K562 (cell line): ENCODE data around the gene ZNF138. TPM values are rescaled to one million over a fixed set of nuclear protein-coding genes. Genes with fewer than 3 reads are reported as not detected.

Experiments
- ATAC-seq: fragments of 200-7000 bp; cut with Tn5 transposase; 3 replicates; pipeline ENCODE4 v1.9.1; 2020; ENCODE audit warnings: moderate library complexity
- BruUV-seq: library from RNA; stranded (reverse); fragments of 400-500 nt; replicated peaks from 2 replicates; lab custom pipeline; 2021; lab: Mats Ljungman, UMichigan
- CTCF ChIA-PET: fragments of 300-600 bp; formaldehyde crosslinking; extraction: SDS; loops from one replicate; lab custom pipeline; 2021; ENCODE audit warnings: low intra/inter-chr PET ratio; lab: Yijun Ruan, JAX
- POLR2A ChIA-PET: fragments of 300-600, 350-650 bp; sonication (Branson Sonifier 250); formaldehyde crosslinking; extraction: SDS; loops from one replicate; lab custom pipeline; 2021; ENCODE audit warnings: antibody characterized with exemption, inconsistent platforms; lab: Yijun Ruan, JAX
- DNase-seq, 4 experiments: peaks; one replicate each; pipeline versions ENCODE4 v3.0.0 to v3.0.0-alpha.2; 2011 to 2018; ENCODE audit warnings: low spot score in 3 of 4, mixed read lengths in 3 of 4; ENCODE audit errors: extremely low read depth in 1 of 4
- FAIRE-seq: peaks from 2 replicates; lab custom pipeline; 2011; peaks lifted over from hg19 to GRCh38; lab: Jason Lieb, UNC
- H2AFZ ChIP-seq: 2 replicates; pipeline ENCODE4 v1.6.0; 2011; ENCODE audit warnings: low read depth, low read length, control low read depth, inconsistent platforms
- H3K27ac ChIP-seq: fragments of 200-600 bp; 3 replicates; pipeline ENCODE4 v1.8.0; 2011; ENCODE audit warnings: low read depth, mild to moderate bottlenecking, control low read depth, inconsistent platforms, low read length, moderate library complexity, mixed read lengths; ENCODE audit errors: extremely low read depth
- H3K27me3 ChIP-seq, 2 experiments: fragments of 300-600 bp in 1 of 2; 2 replicates in 1 of 2; 3 replicates in 1 of 2; pipeline versions ENCODE4 v1.6.0 to v1.8.0; 2011; ENCODE audit warnings: inconsistent platforms in 2 of 2, low read length in 2 of 2, mild to moderate bottlenecking in 1 of 2, mixed read lengths in 1 of 2, moderate library complexity in 1 of 2; ENCODE audit not compliant: control insufficient read depth in 2 of 2, insufficient read depth in 2 of 2
- H3K36me3 ChIP-seq: fragments of 300-600 bp; 3 replicates; pipeline ENCODE4 v1.8.0; 2011; ENCODE audit warnings: mild to moderate bottlenecking, low read length, inconsistent platforms; ENCODE audit not compliant: control insufficient read depth, insufficient read depth
- H3K4me1 ChIP-seq, 2 experiments: fragments of 200-600 bp in 1 of 2; replicated peaks in 1 of 2; 2 replicates in 1 of 2; 3 replicates in 1 of 2; pipeline versions ENCODE4 v1.5.1 to v1.8.0; 2011; ENCODE audit warnings: inconsistent platforms in 2 of 2, low read length in 2 of 2, mild to moderate bottlenecking in 1 of 2, mixed read lengths in 1 of 2, moderate library complexity in 1 of 2; ENCODE audit not compliant: control insufficient read depth in 2 of 2, insufficient read depth in 2 of 2
- H3K4me2 ChIP-seq: 2 replicates; pipeline ENCODE4 v1.6.1; 2011; ENCODE audit warnings: low read length, control low read depth, inconsistent platforms, mixed read lengths; ENCODE audit not compliant: insufficient read depth
- H3K4me3 ChIP-seq: fragments of 200-600 bp; sonication (generic), shearing (Covaris generic); 2 replicates; pipeline ENCODE4 v1.5.1; 2016; ENCODE audit warnings: control low read depth, inconsistent platforms
- H3K79me2 ChIP-seq: fragments of 200-600 bp; 3 replicates; pipeline ENCODE4 v1.8.0; 2011; ENCODE audit warnings: low read length, inconsistent platforms; ENCODE audit not compliant: control insufficient read depth, insufficient read depth
- H3K9ac ChIP-seq, 2 experiments: 2 replicates each; pipeline versions ENCODE4 v1.6.0 to v1.6.1; 2011; ENCODE audit warnings: low read depth in 2 of 2, low read length in 2 of 2, control low read depth in 1 of 2, inconsistent platforms in 1 of 2, mild to moderate bottlenecking in 1 of 2, mixed read lengths in 1 of 2; ENCODE audit not compliant: insufficient read depth in 1 of 2
- H3K9me1 ChIP-seq: one replicate; pipeline ENCODE4 v1.6.0; 2011; ENCODE audit warnings: inconsistent platforms, mild to moderate bottlenecking, low read length, moderate library complexity; ENCODE audit not compliant: control insufficient read depth, insufficient read depth
- H3K9me3 ChIP-seq: replicated peaks from 2 replicates; pipeline ENCODE4 v1.5.1; 2011; ENCODE audit warnings: low read depth, low read length, inconsistent platforms; ENCODE audit not compliant: control insufficient read depth, insufficient read depth
- H4K20me1 ChIP-seq: replicated peaks from 2 replicates; pipeline ENCODE4 v1.6.1; 2011; ENCODE audit warnings: low read length, inconsistent platforms, mixed read lengths; ENCODE audit not compliant: control insufficient read depth, insufficient read depth
- BRCA1 ChIP-seq, 2 experiments: fragments of 450-650 bp in 1 of 2; sonication (generic) in 1 of 2; formaldehyde crosslinking in 1 of 2; IDR thresholded peaks; 2 replicates each; pipeline versions ENCODE4 v1.5.0 to v1.6.1; 2017 to 2020; ENCODE audit warnings: mild to moderate bottlenecking in 1 of 2, missing genetic modification reagents in 1 of 2
- EHMT2 ChIP-seq: fragments of 450-650 bp; IDR thresholded peaks from 2 replicates; pipeline ENCODE4 v1.6.1; 2018; ENCODE audit warnings: antibody characterized with exemption
- HES1 ChIP-seq: fragments of 450-650 bp; IDR thresholded peaks from 2 replicates; pipeline ENCODE4 v1.6.1; 2016; ENCODE audit warnings: low read depth, mild to moderate bottlenecking, moderate library complexity
- KLF10 ChIP-seq: fragments of 250-450 bp; sonication (Bioruptor Pico); IDR thresholded peaks from 2 replicates; pipeline ENCODE4 v1.6.1; 2021; ENCODE audit warnings: matching md5 sums
- TBP ChIP-seq: optimal IDR thresholded peaks from 2 replicates; pipeline ENCODE3; 2011; ENCODE audit warnings: low read depth, low read length, improper control_type of control experiment
- TOE1 ChIP-seq, 2 experiments: fragments of 450-650 bp in 1 of 2; sonication (generic) in 1 of 2; formaldehyde crosslinking in 1 of 2; IDR thresholded peaks; 2 replicates each; pipeline versions ENCODE4 v1.7.1 to v1.8.0; 2016 to 2022; ENCODE audit warnings: borderline replicate concordance in 2 of 2, mild to moderate bottlenecking in 2 of 2, antibody characterized with exemption in 1 of 2, inconsistent platforms in 1 of 2, low read depth in 1 of 2, missing genetic modification reagents in 1 of 2, moderate library complexity in 1 of 2
- ZNF699 ChIP-seq: fragments of 250-450 bp; sonication (Bioruptor Pico); IDR thresholded peaks from 2 replicates; pipeline ENCODE4 v1.8.0; 2021; ENCODE audit warnings: mild to moderate bottlenecking, moderate library complexity; ENCODE audit not compliant: insufficient replicate concordance
- ZNF76 ChIP-seq: fragments of 250-450 bp; sonication (Bioruptor Pico); IDR thresholded peaks from 2 replicates; pipeline ENCODE4 v1.4.0; 2020; ENCODE audit warnings: mild to moderate bottlenecking, moderate library complexity, borderline replicate concordance
- WGBS: fragments of 100-300 bp; shearing (Covaris generic); methylation state at CpG from one replicate; pipeline ENCODE4 v1.1.6; 2016; ENCODE audit warnings: low coverage, mixed read lengths; ENCODE audit not compliant: insufficient coverage; ENCODE audit errors: missing lambda C conversion rate; 5-methylcytosine and 5-hydroxymethylcytosine counted together
- in situ Hi-C: fragments of 300-500 bp; cut with MboI; formaldehyde crosslinking; loops from 4 replicates; pipeline ENCODE4 v1.15.0; 2018; ENCODE audit warnings: inconsistent platforms, mixed read lengths
- intact Hi-C: fragments of 100-400 bp; cut with micrococcal nuclease; formaldehyde crosslinking; loops from 2 replicates; pipeline ENCODE4 v1.14.2; 2022
- polyA plus RNA-seq, 8 experiments: library from polyadenylated mRNA; depleted of rRNA in 4 of 8; stranded (reverse) in 5 of 8; unstranded in 3 of 8; fragments of >200 nt; fragmentation: Nextera tagmentation in 2 of 8; fragmentation: Illumina TruSeq in 1 of 8; extraction: Ambion mirVana in 2 of 8; extraction: Trizol in 1 of 8; gene quantifications; 2 replicates each; pipeline versions ENCODE4 v1.2.1 to v1.2.3, GENCODE V29; 2011 to 2014; ENCODE audit warnings: inconsistent platforms in 1 of 8, missing spikeins in 1 of 8
- total RNA-seq, 7 experiments: library from RNA; depleted of rRNA in 6 of 7; stranded (reverse); fragments of >200 nt in 6 of 7; fragmentation: Illumina TruSeq in 2 of 7; extraction: Trizol in 2 of 7; gene quantifications; 2 replicates each; pipeline versions ENCODE4 v1.2.1 to v1.2.3, GENCODE V29; 2011 to 2021; ENCODE audit warnings: low replicate concordance in 1 of 7

ZNF138 gene
- total and polyA plus RNA-seq, 9 of the 15 experiments (the other 6 are each of a cell fraction or from before 2014, with no cell fraction given), result 14.6 to 34.9 (median 22.6) TPM

- no TSS peak for BruUV-seq
- in situ Hi-C loops, result no loop called here
- Histone ChIP-seq H3K9me1 (no peaks in the 10 kb centered on the region), H4K20me1 (no peaks in the 10 kb centered on the region), H2AFZ (no peak overlapping the region), H3K79me2 (no peaks in the 10 kb centered on the region), H3K27me3 (no peaks in the 10 kb centered on the region; a peak in 1 of 5 replicates), H3K9me3 (peaks cover 1% of the 10 kb centered on the region), H3K27ac (no peak overlapping the region), H3K4me2 (no peak overlapping the region), H3K4me1 (peaks cover 0 to 6% of the 10 kb centered on the region in 2 experiments; a peak in 1 of 5 replicates)
- DNase-seq, result no peak
- ChIA-PET POLR2A (no interaction called here), CTCF (no interaction called here)
- intact Hi-C loops, result no loop called here
- 35% methylated on average over 32 of the region's 32 CpGs for WGBS
- no peak for FAIRE-seq
- ATAC-seq, result no peak
- no peak for TF ChIP-seq HES1
- no peak for TF ChIP-seq BRCA1 (IDR thresholded peaks at IDR 0.05)
- TF ChIP-seq BRCA1 (CRISPR knock-in tag; IDR thresholded peaks at IDR 0.05), result no peak
- no peak for TF ChIP-seq ZNF699 (CRISPR knock-in tag)
- TF ChIP-seq TOE1 (IDR thresholded peaks at IDR 0.05; ENCODE audit: borderline replicate concordance), result no peak
- TF ChIP-seq TOE1 (CRISPR knock-in tag; IDR thresholded peaks at IDR 0.05; ENCODE audit: borderline replicate concordance, low read depth), result no peak
- TF ChIP-seq TBP, result no peak
- no peak for TF ChIP-seq EHMT2
- TF ChIP-seq KLF10, result no peak
- no peak for TF ChIP-seq ZNF76 (CRISPR knock-in tag)
- TF ChIP-seq, all 486 proteins: peak for 0
- no peak overlapping the region for H3K4me3 ChIP-seq
- no peaks in the 10 kb centered on the region for H3K36me3 ChIP-seq
- no peak overlapping the region for H3K9ac ChIP-seq
Measured at GRCh38 chr7:64869912-64870562, 75.8 kb downstream of the ZNF138 start.
